Epithelial cell of esophagus (primary cell): Measurements from ENCODE around the gene TNFAIP8L1.
A peak's percentile ranks its signal among the peaks of the same experiment; 100 is the strongest.

Source experiments
- DNase-seq: peaks from one replicate; pipeline ENCODE4 v3.0.0; 2010; ENCODE audit warnings: low read depth
- H3K4me3 ChIP-seq: 2 replicates; pipeline ENCODE4 v1.5.1; 2011; ENCODE audit warnings: mild to moderate bottlenecking, low read length, control low read depth
- TF ChIP-seq, protein P1 (sequence below): IDR thresholded peaks from 2 replicates; pipeline ENCODE4 v1.5.1; 2011; ENCODE audit warnings: low read depth, mild to moderate bottlenecking, low read length, control low read depth, inconsistent platforms; ENCODE audit not compliant: insufficient read depth; ENCODE audit errors: missing control alignments

TNFAIP8L1 gene

DNA sequence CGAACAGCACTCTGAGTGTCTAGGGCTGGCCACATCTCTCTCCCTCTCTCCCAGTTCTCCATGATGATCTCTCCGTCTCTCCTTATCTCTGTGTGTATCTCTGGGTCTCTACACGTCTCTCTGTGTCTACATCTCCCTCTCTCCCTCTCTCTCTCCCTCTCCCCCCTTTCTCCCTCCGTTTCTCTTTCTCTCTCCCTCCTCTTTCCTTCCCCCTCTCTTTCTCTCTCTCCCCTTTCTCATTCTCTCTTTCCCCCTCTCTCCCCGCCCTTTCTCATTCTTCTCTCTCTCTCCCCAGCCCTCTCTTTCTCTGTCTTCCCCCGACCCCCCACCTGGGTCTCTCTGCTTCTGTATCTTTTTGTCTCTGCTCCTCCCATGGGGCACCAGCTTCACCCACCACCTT is 21.3 kb upstream of the TNFAIP8L1 start:
- no peak overlapping the region for H3K4me3 ChIP-seq
- TF ChIP-seq, protein P1, sequence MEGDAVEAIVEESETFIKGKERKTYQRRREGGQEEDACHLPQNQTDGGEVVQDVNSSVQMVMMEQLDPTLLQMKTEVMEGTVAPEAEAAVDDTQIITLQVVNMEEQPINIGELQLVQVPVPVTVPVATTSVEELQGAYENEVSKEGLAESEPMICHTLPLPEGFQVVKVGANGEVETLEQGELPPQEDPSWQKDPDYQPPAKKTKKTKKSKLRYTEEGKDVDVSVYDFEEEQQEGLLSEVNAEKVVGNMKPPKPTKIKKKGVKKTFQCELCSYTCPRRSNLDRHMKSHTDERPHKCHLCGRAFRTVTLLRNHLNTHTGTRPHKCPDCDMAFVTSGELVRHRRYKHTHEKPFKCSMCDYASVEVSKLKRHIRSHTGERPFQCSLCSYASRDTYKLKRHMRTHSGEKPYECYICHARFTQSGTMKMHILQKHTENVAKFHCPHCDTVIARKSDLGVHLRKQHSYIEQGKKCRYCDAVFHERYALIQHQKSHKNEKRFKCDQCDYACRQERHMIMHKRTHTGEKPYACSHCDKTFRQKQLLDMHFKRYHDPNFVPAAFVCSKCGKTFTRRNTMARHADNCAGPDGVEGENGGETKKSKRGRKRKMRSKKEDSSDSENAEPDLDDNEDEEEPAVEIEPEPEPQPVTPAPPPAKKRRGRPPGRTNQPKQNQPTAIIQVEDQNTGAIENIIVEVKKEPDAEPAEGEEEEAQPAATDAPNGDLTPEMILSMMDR: no peak
- no peak for DNase-seq

DNA sequence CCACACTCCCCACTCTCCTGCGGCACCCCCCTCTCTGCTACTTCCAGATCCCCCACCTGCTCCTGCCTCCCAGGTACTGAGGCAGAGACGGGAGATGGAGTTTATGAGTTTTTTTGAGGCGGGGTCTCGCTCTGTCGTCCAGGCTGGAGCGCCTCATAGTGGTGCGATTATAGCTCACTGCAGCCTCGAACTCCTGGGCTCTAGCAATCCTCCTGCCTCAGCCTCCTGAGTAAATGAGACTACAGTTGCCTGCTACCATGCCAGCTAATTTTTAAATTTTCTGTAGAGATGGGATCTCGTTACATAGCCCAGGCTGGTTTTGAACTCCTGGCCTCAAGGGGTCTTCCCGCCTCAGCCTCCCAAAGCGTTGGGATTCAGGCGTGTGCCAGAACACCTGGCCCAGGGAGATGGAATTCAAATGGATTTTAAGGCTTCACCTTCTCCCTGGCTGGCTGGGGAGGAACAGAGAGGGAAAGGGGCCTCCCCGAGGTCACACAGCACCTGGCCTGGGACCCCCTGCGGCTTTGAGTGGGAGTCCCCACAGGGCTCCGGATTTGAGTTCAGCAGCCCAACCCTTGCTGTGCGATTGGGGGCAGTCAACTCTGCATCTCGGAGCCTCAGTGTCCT is 19.5 kb upstream of the TNFAIP8L1 start:
- H3K4me3 ChIP-seq: no peak overlapping the region
- no peak for DNase-seq
- TF ChIP-seq, protein P1: no peak

DNA sequence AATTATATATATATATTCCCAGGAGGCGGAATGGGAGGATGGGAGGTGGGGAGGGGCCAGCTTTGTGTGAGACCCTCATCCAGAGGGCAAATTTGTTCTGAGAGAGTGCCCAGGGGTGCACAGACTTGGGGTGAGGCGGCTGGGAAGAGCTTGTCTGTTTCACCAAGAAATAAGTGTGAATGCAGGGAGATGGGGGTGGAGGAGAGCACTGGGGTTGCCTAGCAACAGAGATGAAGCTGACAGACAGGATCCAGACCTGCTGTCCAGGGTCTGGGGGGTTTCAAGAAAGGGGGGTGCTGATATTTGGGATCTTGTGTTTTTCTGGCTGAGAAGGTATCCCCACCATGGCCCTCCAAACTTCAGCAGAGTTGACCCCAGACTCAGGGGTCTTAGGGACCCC is 18.6 kb upstream of the TNFAIP8L1 start:
- DNase-seq: no peak
- TF ChIP-seq, protein P1: no peak
- no peak overlapping the region for H3K4me3 ChIP-seq

DNA sequence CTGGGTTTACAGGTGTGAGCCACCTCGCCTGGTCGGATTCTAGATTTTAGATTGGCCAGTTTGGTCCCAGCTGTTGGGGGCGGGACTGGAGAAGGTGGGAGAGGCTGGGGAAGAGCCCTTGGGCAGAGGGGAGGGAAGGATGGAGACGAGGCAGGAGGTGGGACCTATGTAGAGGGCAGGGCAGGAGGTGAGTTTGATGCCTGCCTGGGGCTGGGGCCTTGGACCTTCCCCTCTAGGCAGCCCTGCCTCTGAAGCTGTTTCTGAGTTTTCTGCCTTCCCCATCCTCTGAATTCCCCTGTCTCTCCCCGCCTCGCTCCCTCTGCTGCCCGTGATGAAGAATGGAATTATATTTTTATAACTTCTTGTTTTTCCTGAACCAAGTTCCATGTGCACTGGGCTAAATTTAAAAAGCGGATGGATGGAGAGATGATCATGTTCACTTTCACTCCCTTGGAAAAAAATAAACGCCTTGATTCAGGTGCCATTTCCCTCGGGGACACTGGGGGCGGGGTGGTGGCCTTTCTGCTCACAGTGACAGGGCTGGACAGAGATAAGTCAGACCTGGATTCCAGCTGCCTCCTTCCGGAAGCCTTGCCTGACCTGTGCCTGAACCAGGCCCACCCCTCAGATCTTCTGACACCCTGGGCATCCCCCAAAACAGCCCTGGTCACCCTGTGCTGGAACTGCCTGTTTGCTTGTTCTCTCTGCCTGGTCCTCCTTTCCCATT is 16.5 kb upstream of the TNFAIP8L1 start:
- DNase-seq: no peak
- TF ChIP-seq, protein P1: no peak
- H3K4me3 ChIP-seq: no peak overlapping the region

DNA sequence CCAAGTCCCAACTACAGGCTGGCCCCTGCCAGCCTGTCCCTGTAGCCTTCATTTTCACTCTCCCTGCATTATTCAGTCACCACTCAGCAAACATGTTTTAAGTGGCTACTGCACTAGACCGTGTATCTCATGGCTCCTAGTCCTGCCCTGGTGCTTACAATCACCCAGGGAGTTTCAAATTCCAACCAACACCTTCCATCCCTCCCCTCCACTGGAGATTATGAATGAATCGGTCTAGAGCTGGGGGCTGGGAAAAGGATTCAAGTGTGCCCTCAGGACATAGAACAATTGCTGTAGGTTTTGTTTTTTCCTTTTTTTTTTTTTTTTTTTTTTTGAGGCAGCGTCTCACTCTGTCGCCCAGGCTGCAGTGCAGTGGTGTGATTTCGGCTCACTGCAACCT is 15.0 kb upstream of the TNFAIP8L1 start:
- no peak overlapping the region for H3K4me3 ChIP-seq
- TF ChIP-seq, protein P1: no peak
- no peak for DNase-seq

DNA sequence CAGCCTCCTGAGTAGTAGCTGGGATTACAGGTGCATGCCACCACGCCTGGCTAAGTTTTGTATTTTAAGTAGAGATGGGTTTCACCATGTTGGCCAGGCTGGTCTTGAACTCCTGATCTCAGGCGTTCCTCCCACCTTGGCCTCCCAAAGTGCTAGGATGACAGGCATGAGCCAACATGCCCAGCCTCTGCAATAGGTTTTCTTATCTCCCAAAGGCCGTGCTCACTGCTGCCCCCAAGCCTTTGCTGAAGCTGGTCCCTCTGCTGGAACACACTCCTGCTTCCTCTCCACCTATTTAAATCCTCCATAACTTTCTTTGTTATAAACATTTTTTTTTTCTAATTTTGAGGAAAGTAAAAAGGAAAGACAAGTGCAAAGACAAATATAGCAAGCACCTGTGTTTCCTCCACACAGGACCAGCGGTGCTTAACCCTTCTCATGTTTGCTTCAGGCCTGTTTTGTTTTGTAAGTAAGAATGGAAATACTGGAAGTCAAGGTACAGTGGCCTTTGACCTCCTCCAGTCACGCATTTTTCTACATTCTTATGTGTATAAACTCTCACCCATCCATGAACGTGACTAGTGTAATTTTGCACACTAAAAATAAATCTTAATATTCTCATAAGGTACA is 14.5 kb upstream of the TNFAIP8L1 start:
- TF ChIP-seq, protein P1: peak; percentile 38
- DNase-seq: peak; percentile 47
- no peak overlapping the region for H3K4me3 ChIP-seq
